ENCODE results near the gene LPP. TPM values are rescaled to one million over a fixed set of nuclear protein-coding genes. Genes with fewer than 3 reads are reported as not detected.

The LPP gene
- total RNA-seq, 1 donor from 2014 or later: 23.1 TPM

GRCh38 chr3:188926741-188927511 is 773.0 kb downstream of the LPP start:
- peaks cover 6% of the 10 kb centered on the region for H3K4me1 Mint-ChIP-seq (ENCODE audit: low read depth, unreplicated experiment)
- no peaks in the 10 kb centered on the region for H3K36me3 Mint-ChIP-seq (ENCODE audit: unreplicated experiment)
- no peak for TF ChIP-seq CTCF (IDR thresholded peaks at IDR 0.05; ENCODE audit: partially characterized antibody, unreplicated experiment)
- DNase-seq: no peak
- no peaks in the 10 kb centered on the region for H3K9me3 Mint-ChIP-seq (ENCODE audit: unreplicated experiment)
- peaks cover 4% of the 10 kb centered on the region for H3K27me3 Mint-ChIP-seq (ENCODE audit: unreplicated experiment)
- no peak overlapping the region for H3K27ac Mint-ChIP-seq (ENCODE audit: unreplicated experiment)
- H3K4me3 Mint-ChIP-seq (ENCODE audit: unreplicated experiment): no peak overlapping the region

- H3K36me3 Mint-ChIP-seq (ENCODE audit: unreplicated experiment): no peaks in the 10 kb centered on the region
- TF ChIP-seq CTCF (IDR thresholded peaks at IDR 0.05; ENCODE audit: partially characterized antibody, unreplicated experiment): no peak
- H3K4me1 Mint-ChIP-seq (ENCODE audit: low read depth, unreplicated experiment): peaks cover 6% of the 10 kb centered on the region
- no peaks in the 10 kb centered on the region for H3K9me3 Mint-ChIP-seq (ENCODE audit: unreplicated experiment)
- H3K4me3 Mint-ChIP-seq (ENCODE audit: unreplicated experiment): no peak overlapping the region
- peaks cover 4% of the 10 kb centered on the region for H3K27me3 Mint-ChIP-seq (ENCODE audit: unreplicated experiment)
- no peak for DNase-seq
- H3K27ac Mint-ChIP-seq (ENCODE audit: unreplicated experiment): no peak overlapping the region
Observed at GRCh38 chr3:188927971-188928370, 774.0 kb downstream of the LPP start.

- no peak for DNase-seq
- no peak overlapping the region for H3K27ac Mint-ChIP-seq (ENCODE audit: unreplicated experiment)
- no peaks in the 10 kb centered on the region for H3K9me3 Mint-ChIP-seq (ENCODE audit: unreplicated experiment)
Observed at GRCh38 chr3:188929137-188929536, 775.2 kb downstream of the LPP start.

GRCh38 chr3:188931036-188931435 is 777.1 kb downstream of the LPP start:
- Mint-ChIP-seq H3K4me1 (ENCODE audit: low read depth, unreplicated experiment) (peaks cover 6% of the 10 kb centered on the region), H3K27me3 (ENCODE audit: unreplicated experiment) (no peaks in the 10 kb centered on the region), H3K9me3 (ENCODE audit: unreplicated experiment) (no peaks in the 10 kb centered on the region), H3K27ac (ENCODE audit: unreplicated experiment) (no peak overlapping the region), H3K36me3 (ENCODE audit: unreplicated experiment) (no peaks in the 10 kb centered on the region), H3K4me3 (ENCODE audit: unreplicated experiment) (no peak overlapping the region)
- no peak for TF ChIP-seq CTCF (IDR thresholded peaks at IDR 0.05; ENCODE audit: partially characterized antibody, unreplicated experiment)
- no peak for DNase-seq

More at GRCh38 chr3:188929137-188929536, 775.2 kb downstream of the LPP start:
- H3K36me3 Mint-ChIP-seq (ENCODE audit: unreplicated experiment): no peaks in the 10 kb centered on the region
- H3K27me3 Mint-ChIP-seq (ENCODE audit: unreplicated experiment): no peaks in the 10 kb centered on the region
- TF ChIP-seq CTCF (IDR thresholded peaks at IDR 0.05; ENCODE audit: partially characterized antibody, unreplicated experiment): no peak
- no peak overlapping the region for H3K4me3 Mint-ChIP-seq (ENCODE audit: unreplicated experiment)
- peaks cover 6% of the 10 kb centered on the region for H3K4me1 Mint-ChIP-seq (ENCODE audit: low read depth, unreplicated experiment)

- no peaks in the 10 kb centered on the region for H3K36me3 Mint-ChIP-seq (ENCODE audit: unreplicated experiment)
- H3K4me3 Mint-ChIP-seq (ENCODE audit: unreplicated experiment): no peak overlapping the region
Observed at GRCh38 chr3:188931531-188931930, 777.6 kb downstream of the LPP start.

More at GRCh38 chr3:188931531-188931930, 777.6 kb downstream of the LPP start:
- no peak for DNase-seq
- TF ChIP-seq CTCF (IDR thresholded peaks at IDR 0.05; ENCODE audit: partially characterized antibody, unreplicated experiment): no peak
- Mint-ChIP-seq H3K9me3 (ENCODE audit: unreplicated experiment) (no peaks in the 10 kb centered on the region), H3K4me1 (ENCODE audit: low read depth, unreplicated experiment) (peaks cover 6% of the 10 kb centered on the region), H3K27ac (ENCODE audit: unreplicated experiment) (no peak overlapping the region), H3K27me3 (ENCODE audit: unreplicated experiment) (no peaks in the 10 kb centered on the region)

All from glutamatergic neuron (in vitro differentiated cells).